Dendritic cell treated with granulocyte-macrophage colony-stimulating factor and Interleukin-4, amounts not matched to agents 40 ng/mL and 50 ng/mL, for 4 days (primary cell): Measurements from ENCODE around the gene CFP.
A peak's percentile ranks its signal among the peaks of the same experiment; 100 is the strongest.

ENCODE experiments used
- H3K27ac Mint-ChIP-seq: one replicate; pipeline ENCODE4 v1.8.0; 2022; ENCODE audit warnings: mild to moderate bottlenecking, mixed read lengths
- H3K27me3 Mint-ChIP-seq: one replicate; pipeline ENCODE4 v1.8.0; 2022; ENCODE audit warnings: mild to moderate bottlenecking, mixed read lengths
- H3K36me3 Mint-ChIP-seq: one replicate; pipeline ENCODE4 v1.8.0; 2022; ENCODE audit warnings: low read depth, mixed read lengths
- H3K4me1 Mint-ChIP-seq: one replicate; pipeline ENCODE4 v1.8.0; 2022; ENCODE audit warnings: low read depth, mixed read lengths
- H3K4me3 Mint-ChIP-seq: one replicate; pipeline ENCODE4 v1.8.0; 2022; ENCODE audit warnings: mild to moderate bottlenecking, moderate library complexity, mixed read lengths
- H3K9me3 Mint-ChIP-seq: one replicate; pipeline ENCODE4 v1.8.0; 2022; ENCODE audit warnings: mixed read lengths
- intact Hi-C: fragments of 100-400 bp; cut with micrococcal nuclease; formaldehyde crosslinking; loops from one replicate; pipeline ENCODE4 v1.15.0; 2022

Gene CFP

DNA sequence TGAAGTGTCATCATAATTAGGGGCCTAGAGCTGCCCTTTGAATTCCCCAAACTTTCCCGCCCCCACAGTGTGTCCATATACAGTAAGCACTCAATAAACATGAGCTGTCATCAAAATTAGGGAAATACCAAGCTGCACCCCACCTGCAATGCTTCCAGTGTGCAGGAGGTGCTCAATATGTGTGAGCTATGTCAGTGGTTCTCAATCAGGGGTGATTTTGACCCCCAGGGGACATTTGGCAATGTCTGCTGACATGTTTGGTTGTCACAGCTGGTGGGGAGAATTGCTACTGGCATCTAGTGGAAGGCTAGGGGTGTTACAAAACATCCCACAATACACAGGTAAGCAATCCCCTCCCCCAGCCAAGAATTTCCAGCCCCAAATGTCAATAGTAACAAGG is 748 bp downstream of the CFP start:
- peaks cover 39% of the 10 kb centered on the region for H3K36me3 Mint-ChIP-seq
- peak overlapping the region; percentile 81 for H3K4me3 Mint-ChIP-seq
- no peaks in the 10 kb centered on the region for H3K27me3 Mint-ChIP-seq
- H3K9me3 Mint-ChIP-seq: no peaks in the 10 kb centered on the region
- H3K27ac Mint-ChIP-seq: peak overlapping the region; percentile 87
- intact Hi-C loops: no loop called here
- peaks cover 70% of the 10 kb centered on the region for H3K4me1 Mint-ChIP-seq

DNA sequence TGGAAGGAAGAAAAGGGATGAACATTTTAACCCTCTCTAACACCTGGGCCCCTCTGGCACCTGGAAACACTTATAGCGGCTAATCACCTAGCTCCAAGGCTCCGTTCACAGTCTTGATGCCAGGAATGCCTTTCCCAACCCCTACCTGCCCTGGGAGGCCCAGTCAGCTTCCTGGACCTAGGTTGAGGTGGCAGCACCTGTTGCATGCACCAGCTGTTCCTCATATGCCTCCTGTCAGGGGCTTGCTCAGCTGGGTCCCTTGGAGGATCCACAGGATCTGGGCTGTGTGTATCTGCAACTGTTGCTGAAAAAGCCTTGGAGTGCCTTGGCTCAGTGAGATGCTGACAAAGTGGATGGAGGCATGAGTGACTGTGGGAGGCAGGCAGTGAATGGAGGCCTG is 4.4 kb downstream of the CFP start:
- Mint-ChIP-seq H3K27ac (no peak overlapping the region), H3K36me3 (peaks cover 39% of the 10 kb centered on the region), H3K4me3 (no peak overlapping the region), H3K4me1 (peaks cover 71% of the 10 kb centered on the region), H3K27me3 (peaks cover 4% of the 10 kb centered on the region), H3K9me3 (no peaks in the 10 kb centered on the region)
- intact Hi-C loops: no loop called here

DNA sequence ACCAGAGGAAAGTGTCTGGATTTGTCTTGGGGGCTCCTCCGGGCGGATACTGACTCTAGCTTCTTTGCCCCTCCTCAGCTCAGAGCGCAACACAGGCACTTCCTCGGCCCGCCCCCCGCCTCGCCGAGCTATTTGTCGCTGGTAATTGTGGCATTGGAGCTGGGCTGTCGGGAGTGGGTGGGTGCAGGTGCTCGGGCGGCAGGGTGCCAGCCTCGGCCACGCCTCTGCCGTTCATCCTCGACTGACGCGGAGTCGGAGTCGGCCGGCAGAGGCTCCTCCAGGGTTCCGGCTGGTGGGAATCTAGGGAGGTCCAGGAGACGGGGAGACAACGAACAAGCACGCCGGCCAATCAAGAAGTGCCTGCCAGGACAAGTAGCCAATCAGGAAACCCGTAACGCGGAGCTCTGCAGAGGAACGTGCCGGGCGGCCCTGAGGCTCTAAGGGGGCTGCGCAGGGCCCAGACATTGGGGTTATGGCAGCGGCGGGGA is 6.1 kb downstream of the CFP start:
- Mint-ChIP-seq H3K36me3 (peaks cover 39% of the 10 kb centered on the region), H3K9me3 (no peaks in the 10 kb centered on the region), H3K27me3 (peaks cover 10% of the 10 kb centered on the region), H3K27ac (no peak overlapping the region), H3K4me3 (peak overlapping the region; percentile 70), H3K4me1 (peaks cover 65% of the 10 kb centered on the region)
- intact Hi-C loops: no loop called here

DNA sequence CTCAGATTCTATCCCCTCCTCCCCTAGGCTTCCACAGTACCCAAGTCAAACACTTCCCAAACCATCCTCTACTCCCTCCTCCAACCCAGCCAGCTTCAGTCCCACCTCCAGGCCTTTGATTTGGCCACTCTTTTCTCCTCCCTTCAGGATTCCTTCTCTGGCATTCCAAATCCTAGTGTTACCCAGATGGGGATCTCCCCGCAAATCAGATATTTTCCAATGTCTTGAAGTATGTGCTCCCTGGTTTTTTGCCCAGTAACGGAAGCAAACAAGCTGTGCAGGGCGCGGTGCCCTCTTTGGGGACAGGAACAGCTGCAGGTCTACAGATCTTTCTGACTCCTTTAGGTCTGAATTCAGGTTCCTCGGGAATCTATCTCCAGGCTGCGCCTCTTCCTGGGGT is 7.9 kb downstream of the CFP start:
- peaks cover 23% of the 10 kb centered on the region for H3K36me3 Mint-ChIP-seq

DNA sequence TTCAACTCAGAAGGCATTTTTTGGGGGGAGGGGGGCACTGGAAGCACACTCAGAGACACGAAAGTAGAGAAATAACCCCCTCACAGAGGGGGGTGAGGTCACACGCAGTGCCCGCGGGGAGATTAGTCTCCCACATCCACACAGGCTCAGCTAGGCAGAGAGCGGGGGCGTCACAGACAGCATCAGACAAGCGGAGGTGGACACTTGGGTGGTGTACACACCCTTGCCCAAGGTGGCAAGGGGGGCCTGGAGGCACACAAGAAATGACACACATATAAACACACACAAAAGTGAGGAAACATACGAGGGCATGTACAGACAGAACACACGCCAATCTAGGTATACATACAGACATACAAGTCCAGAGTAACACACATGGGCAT is 9.4 kb downstream of the CFP start:
- H3K27me3 Mint-ChIP-seq: peaks cover 33% of the 10 kb centered on the region
- no peaks in the 10 kb centered on the region for H3K9me3 Mint-ChIP-seq
- peaks cover 33% of the 10 kb centered on the region for H3K4me1 Mint-ChIP-seq
- H3K27ac Mint-ChIP-seq: no peak overlapping the region
- intact Hi-C loops: no loop called here
- no peak overlapping the region for H3K4me3 Mint-ChIP-seq
- H3K36me3 Mint-ChIP-seq: peaks cover 8% of the 10 kb centered on the region

More for the DNA sequence above, 7.9 kb downstream of the CFP start:
- no peak overlapping the region for H3K27ac Mint-ChIP-seq
- peaks cover 25% of the 10 kb centered on the region for H3K27me3 Mint-ChIP-seq
- intact Hi-C loops: no loop called here
- peaks cover 48% of the 10 kb centered on the region for H3K4me1 Mint-ChIP-seq
- H3K4me3 Mint-ChIP-seq: no peak overlapping the region
- H3K9me3 Mint-ChIP-seq: no peaks in the 10 kb centered on the region

DNA sequence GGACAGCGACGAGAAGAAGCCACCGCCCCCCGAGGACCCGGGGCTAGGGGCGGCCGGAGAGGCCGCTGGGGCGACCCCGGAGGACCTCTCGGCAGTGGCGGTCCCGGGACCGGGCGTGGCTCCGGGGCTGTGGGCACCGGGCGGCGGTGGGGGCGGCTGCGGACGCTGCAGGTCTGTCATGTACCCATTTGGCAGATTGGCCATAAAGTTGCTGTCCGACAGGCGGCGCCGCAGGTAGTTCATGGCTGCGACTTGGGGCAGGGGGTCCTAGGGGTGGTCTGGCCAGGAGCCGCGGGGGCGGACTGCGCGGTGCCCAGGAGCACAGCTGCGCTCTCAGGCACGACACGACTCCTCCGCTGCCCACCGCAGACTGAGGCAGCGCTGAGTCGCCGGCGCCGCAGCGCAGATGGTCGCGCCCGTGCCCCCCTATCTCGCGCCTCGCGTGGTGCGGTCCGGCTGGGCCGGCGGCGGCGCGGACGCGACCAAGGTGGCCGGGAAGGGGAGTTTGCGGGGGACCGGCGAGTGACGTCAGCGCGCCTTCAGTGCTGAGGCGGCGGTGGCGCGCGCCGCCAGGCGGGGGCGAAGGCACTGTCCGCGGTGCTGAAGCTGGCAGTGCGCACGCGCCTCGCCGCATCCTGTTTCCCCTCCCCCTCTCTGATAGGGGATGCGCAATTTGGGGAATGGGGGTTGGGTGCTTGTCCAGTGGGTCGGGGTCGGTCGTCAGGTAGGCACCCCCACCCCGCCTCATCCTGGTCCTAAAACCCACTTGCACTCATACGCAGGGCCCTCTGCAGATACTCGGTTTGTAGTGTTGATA is 10.0 kb downstream of the CFP start, which contains the start of gene SYN1:
Gene SYN1 (minus strand): TSS at position 372 of the 817 bp plus-strand sequence. CDS start 129 bp downstream, at position 243.
- Mint-ChIP-seq H3K4me3 (peak within 1 kb of the TSS; percentile 60), H3K4me1 (peaks cover 27% of the 10 kb centered on the region), H3K36me3 (peaks cover 2% of the 10 kb centered on the region), H3K9me3 (no peaks in the 10 kb centered on the region), H3K27me3 (peaks cover 33% of the 10 kb centered on the region), H3K27ac (no peak within 1 kb of the TSS)
- intact Hi-C loops: no loop called here

DNA sequence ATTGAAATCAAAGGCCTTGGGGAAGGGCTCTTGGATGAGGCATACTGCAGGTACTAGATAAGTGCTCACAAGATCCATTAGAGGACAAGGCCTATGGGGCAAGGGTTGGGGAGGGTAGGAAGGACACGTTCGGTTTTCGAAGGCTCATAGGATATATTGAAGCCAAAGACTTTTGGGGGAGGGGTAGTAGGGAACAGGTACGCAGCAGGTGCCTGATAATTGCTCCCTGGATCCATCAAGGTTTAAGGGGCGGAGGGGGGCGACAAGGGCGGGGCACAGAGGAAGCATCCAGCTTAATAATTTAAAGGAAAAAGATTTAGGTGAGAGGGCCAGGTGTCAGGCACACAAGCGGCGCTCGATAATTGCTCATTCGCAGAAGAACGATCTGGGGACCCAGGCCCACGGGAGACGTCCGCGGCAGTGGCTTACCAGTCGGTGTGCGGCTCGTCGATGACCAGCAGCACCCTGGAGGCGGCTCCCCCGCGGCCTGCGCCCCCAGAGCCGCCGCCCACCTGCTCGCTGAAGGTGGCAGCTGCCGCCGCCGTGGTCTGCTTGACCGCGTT is 10.7 kb downstream of the CFP start:
- Mint-ChIP-seq H3K4me3 (peak overlapping the region; percentile 60), H3K4me1 (peaks cover 22% of the 10 kb centered on the region), H3K27ac (no peak overlapping the region), H3K36me3 (no peaks in the 10 kb centered on the region), H3K9me3 (no peaks in the 10 kb centered on the region), H3K27me3 (peaks cover 35% of the 10 kb centered on the region)
- intact Hi-C loops: no loop called here

DNA sequence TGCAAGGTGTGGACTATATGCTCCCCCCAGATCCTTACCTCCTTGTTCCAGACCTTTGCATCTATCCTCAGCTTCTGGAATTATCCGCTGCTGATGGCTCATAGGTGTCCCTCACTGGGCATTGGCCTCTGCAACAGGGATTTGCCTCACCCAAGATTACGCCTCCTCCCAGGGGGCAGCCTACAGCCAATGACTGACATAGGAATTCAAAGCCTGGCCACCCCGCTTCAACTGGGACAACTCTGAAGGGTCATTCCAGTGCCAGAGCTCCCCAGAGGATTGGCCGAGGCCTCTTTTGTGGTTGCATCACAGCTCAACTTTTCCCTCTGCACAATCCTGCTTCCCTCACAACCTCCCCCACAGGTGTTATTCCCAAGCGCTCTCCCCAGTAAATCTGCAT is 15.1 kb downstream of the CFP start:
- H3K9me3 Mint-ChIP-seq: no peaks in the 10 kb centered on the region

DNA sequence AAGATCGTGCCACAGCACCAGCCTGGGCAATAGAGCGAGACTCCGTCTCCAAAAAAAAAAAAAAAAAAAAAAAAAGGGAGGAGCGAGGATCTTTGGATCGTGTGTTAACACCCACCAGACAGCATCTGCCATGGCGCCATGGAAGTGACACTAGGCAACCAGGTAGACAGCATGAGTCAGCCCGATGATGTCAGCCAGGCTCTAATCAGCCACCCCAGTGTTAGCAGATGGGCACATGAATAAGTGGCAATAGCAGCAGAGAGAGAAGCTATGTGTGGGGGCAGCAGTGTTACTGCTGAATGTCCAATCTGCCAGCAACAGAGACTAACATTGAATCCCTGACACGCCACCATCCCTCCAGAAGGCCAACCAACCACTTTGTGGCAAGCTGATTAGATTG is 16.6 kb downstream of the CFP start:
- H3K9me3 Mint-ChIP-seq: no peaks in the 10 kb centered on the region
- no peaks in the 10 kb centered on the region for H3K36me3 Mint-ChIP-seq
- peaks cover 22% of the 10 kb centered on the region for H3K27me3 Mint-ChIP-seq
- no peak overlapping the region for H3K27ac Mint-ChIP-seq
- H3K4me1 Mint-ChIP-seq: peaks cover 26% of the 10 kb centered on the region
- no peak overlapping the region for H3K4me3 Mint-ChIP-seq
- intact Hi-C loops: no loop called here

More for the DNA sequence above, 15.1 kb downstream of the CFP start:
- no peaks in the 10 kb centered on the region for H3K36me3 Mint-ChIP-seq
- peaks cover 32% of the 10 kb centered on the region for H3K27me3 Mint-ChIP-seq
- intact Hi-C loops: no loop called here
- peaks cover 11% of the 10 kb centered on the region for H3K4me1 Mint-ChIP-seq
- H3K27ac Mint-ChIP-seq: no peak overlapping the region
- H3K4me3 Mint-ChIP-seq: no peak overlapping the region

DNA sequence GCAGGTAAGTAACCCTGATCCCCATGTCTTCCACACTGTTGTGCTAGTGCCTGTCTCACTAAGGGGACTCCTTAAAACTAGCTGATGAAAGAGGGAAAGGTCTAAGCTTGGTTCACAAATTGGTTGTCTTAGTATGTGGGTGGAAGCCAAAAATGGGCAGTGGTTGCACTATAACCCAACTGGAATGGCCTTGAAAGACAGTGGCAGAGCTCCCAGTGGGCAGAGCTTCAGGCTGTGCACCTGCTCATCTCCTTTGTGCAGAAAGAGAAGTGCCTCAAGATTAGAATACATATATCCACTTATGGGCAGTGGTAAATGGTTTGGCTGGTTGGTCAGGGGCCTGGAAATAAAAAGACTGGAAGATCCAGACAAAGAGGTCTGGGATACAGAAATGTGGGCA is 17.3 kb downstream of the CFP start:
- H3K27ac Mint-ChIP-seq: no peak overlapping the region
- intact Hi-C loops: no loop called here
- no peaks in the 10 kb centered on the region for H3K36me3 Mint-ChIP-seq
- no peaks in the 10 kb centered on the region for H3K9me3 Mint-ChIP-seq
- H3K4me3 Mint-ChIP-seq: no peak overlapping the region
- peaks cover 16% of the 10 kb centered on the region for H3K27me3 Mint-ChIP-seq
- peaks cover 30% of the 10 kb centered on the region for H3K4me1 Mint-ChIP-seq

DNA sequence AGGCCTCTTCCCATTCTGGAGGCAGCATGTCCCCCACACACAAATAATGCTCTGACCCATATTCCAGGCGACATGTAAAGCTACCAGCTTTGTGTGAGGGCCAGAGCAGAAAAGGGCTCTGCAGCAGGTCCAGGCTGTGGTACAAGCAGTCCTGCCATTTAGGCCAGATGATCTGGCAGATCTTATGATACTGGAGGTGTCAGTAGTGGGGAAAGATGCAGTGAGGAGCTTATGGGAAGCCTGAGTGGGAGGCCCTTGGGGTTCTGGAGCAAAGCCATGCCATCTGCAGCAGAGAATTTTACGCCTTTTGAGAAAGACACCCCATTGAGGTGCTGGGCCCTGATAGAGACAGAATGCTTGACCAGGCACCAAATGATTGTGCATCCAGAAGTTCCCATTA is 17.8 kb downstream of the CFP start:
- intact Hi-C loops: no loop called here
- no peaks in the 10 kb centered on the region for H3K9me3 Mint-ChIP-seq
- no peak overlapping the region for H3K27ac Mint-ChIP-seq
- no peak overlapping the region for H3K4me3 Mint-ChIP-seq
- no peaks in the 10 kb centered on the region for H3K36me3 Mint-ChIP-seq
- H3K4me1 Mint-ChIP-seq: peaks cover 30% of the 10 kb centered on the region
- peaks cover 13% of the 10 kb centered on the region for H3K27me3 Mint-ChIP-seq

DNA sequence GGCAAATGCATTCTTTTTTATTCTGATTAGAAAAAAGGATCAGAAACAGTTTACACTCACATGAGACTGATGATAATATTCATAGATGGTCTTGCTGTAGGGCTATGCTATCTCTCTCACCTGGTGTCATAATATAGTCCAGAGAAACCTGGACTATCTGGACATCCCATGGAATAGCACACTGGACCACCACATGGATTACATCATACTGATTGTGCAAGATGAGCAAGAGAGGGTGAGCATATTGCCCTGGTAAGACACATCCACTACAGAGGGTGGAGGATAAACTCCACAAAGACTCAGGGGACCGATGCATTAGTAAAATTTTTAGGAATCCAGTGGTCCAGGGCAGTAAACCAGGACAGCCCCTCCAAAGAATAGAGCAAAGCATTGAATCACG is 18.2 kb downstream of the CFP start:
- H3K4me1 Mint-ChIP-seq: peaks cover 30% of the 10 kb centered on the region
- H3K4me3 Mint-ChIP-seq: no peak overlapping the region
- H3K9me3 Mint-ChIP-seq: no peaks in the 10 kb centered on the region
- intact Hi-C loops: no loop called here
- H3K36me3 Mint-ChIP-seq: no peaks in the 10 kb centered on the region
- no peak overlapping the region for H3K27ac Mint-ChIP-seq
- H3K27me3 Mint-ChIP-seq: peaks cover 8% of the 10 kb centered on the region

DNA sequence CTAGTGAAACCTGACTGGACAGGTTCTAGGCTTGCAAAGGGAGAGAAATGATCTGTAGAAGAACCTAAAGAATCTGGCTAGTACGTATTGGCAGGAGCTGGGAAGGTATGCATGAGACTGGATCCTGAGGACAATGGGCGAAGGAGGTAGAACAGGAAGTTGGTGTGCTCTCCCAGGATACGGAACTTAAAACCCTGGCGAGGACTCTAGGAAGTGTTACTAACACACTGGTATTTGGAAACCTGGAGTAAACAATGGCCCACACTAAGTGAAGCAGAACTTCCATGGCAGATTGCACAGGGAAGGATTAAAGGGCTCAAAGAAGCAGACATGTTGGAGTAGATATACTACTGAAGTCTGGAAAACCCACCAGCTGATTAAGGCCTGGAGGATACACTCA is 19.2 kb downstream of the CFP start:
- intact Hi-C loops: no loop called here
- H3K9me3 Mint-ChIP-seq: no peaks in the 10 kb centered on the region
- peaks cover 33% of the 10 kb centered on the region for H3K4me1 Mint-ChIP-seq
- peaks cover 4% of the 10 kb centered on the region for H3K27me3 Mint-ChIP-seq
- H3K4me3 Mint-ChIP-seq: no peak overlapping the region
- H3K36me3 Mint-ChIP-seq: no peaks in the 10 kb centered on the region
- H3K27ac Mint-ChIP-seq: no peak overlapping the region

DNA sequence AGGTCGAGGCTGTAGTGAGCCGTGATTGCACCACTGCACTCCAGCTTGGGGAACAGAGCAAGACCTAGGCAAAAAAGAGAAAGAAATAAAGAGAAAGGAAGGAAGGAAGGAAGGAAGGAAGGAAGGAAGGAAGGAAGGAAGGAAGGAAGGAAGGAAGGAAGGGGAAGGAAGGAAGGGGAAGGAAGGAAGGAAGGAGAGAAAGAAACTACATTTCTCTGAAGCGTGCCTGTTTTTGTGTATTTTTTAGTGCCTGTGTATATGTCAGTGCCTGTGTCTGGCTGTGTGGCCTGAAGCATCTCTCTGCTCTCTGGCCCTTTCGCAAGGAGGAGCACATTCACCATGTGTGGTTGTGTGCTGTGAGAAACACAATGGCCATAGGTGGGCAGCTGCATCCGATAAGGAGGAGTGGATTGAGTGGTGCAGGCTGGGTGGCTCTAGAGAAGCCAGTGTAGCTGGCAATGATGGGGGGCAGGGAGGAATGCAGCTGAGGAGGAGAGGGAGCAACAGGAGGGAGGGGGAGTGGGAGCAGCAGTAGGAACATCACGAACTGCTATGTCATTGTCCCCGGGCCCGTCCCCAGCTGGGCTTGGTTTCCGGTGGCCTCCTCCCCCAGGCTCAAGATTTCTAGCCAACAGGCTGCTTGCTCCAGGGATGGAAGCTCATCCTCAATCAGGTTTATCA is 21.5 kb downstream of the CFP start:
- no peaks in the 10 kb centered on the region for H3K36me3 Mint-ChIP-seq
- H3K27me3 Mint-ChIP-seq: no peaks in the 10 kb centered on the region

More for the DNA sequence above, 21.5 kb downstream of the CFP start:
- Mint-ChIP-seq H3K9me3 (no peaks in the 10 kb centered on the region), H3K27ac (peak overlapping the region; percentile 55), H3K4me1 (peaks cover 40% of the 10 kb centered on the region), H3K4me3 (peak overlapping the region; percentile 31)
- intact Hi-C loops: no loop called here
